Measurements from ENCODE around the gene CKAP5.

The CKAP5 gene

GRCh38 chr11:46695345-46696211 is 150.5 kb downstream of the CKAP5 start:
- DNase-seq, result no peak

GRCh38 chr11:46694607-46695006 is 151.5 kb downstream of the CKAP5 start:
- no peak for DNase-seq

GRCh38 chr11:46694072-46694471 is 152.0 kb downstream of the CKAP5 start:
- DNase-seq, result peak; percentile 47

GRCh38 chr11:46693597-46694012 is 152.5 kb downstream of the CKAP5 start:
- DNase-seq, result no peak
